MV-4-11 (cell line): Measurements from ENCODE around the gene BUD23.
"Not testable (repeated sequence)": the region's sequence is repeated elsewhere in the genome, so short reads cannot be mapped to it uniquely, and the experiment has no call there.

Source experiments
- DNase-seq: peaks from one replicate; lab custom pipeline; 2025; lab: John Stamatoyannopoulos, UW

The BUD23 gene

GRCh38 chr7:73668103-73668885, 15.1 kb upstream of the BUD23 start:
- no peak for DNase-seq

- DNase-seq = no peak
Measured at GRCh38 chr7:73668886-73669230, 14.5 kb upstream of the BUD23 start.

GRCh38 chr7:73669288-73669701, 14.1 kb upstream of the BUD23 start:
- no peak for DNase-seq

- no peak for DNase-seq
Measured at GRCh38 chr7:73669858-73670385, 13.5 kb upstream of the BUD23 start.

GRCh38 chr7:73671322-73671661, 12.1 kb upstream of the BUD23 start:
- DNase-seq = no peak

- no peak for DNase-seq
Measured at GRCh38 chr7:73671857-73672445, 11.4 kb upstream of the BUD23 start.

GRCh38 chr7:73674468-73675124, 8.8 kb upstream of the BUD23 start:
- DNase-seq = no peak

- not testable (repeated sequence) for DNase-seq
Measured at GRCh38 chr7:73676062-73676461, 7.3 kb upstream of the BUD23 start.

GRCh38 chr7:73678862-73679261, 4.5 kb upstream of the BUD23 start:
- no peak for DNase-seq

GRCh38 chr7:73679709-73680108, 3.7 kb upstream of the BUD23 start:
- no peak for DNase-seq

- DNase-seq = no peak
Measured at GRCh38 chr7:73680501-73680900, 2.9 kb upstream of the BUD23 start.

GRCh38 chr7:73681031-73681430, 2.4 kb upstream of the BUD23 start:
- DNase-seq = no peak

- DNase-seq = no peak
Measured at GRCh38 chr7:73682745-73683055, 697 bp upstream of the BUD23 start.

- no peak for DNase-seq
Measured at GRCh38 chr7:73683788-73684693, 644 bp downstream of the BUD23 start.

GRCh38 chr7:73685311-73685710, 1.9 kb downstream of the BUD23 start:
- DNase-seq = no peak

- DNase-seq = no peak
Measured at GRCh38 chr7:73688288-73688687, 4.9 kb downstream of the BUD23 start.

GRCh38 chr7:73690646-73691045, 7.2 kb downstream of the BUD23 start:
- DNase-seq = no peak

- no peak for DNase-seq
Measured at GRCh38 chr7:73696372-73696771, 13.0 kb downstream of the BUD23 start.

- no peak for DNase-seq
Measured at GRCh38 chr7:73698410-73698809, 15.0 kb downstream of the BUD23 start.

- DNase-seq = no peak
Measured at GRCh38 chr7:73699370-73700068, 16.1 kb downstream of the BUD23 start.

- no peak for DNase-seq
Measured at GRCh38 chr7:73700069-73700423, 16.6 kb downstream of the BUD23 start.

GRCh38 chr7:73700581-73701134, 17.3 kb downstream of the BUD23 start:
- DNase-seq = no peak
